HG02588 (cell line): ENCODE measurements around the gene S100A2.
"Not testable (repeated sequence)": the region's sequence is repeated elsewhere in the genome, so short reads cannot be mapped to it uniquely, and the experiment has no call there.

Experiments
- ATAC-seq: cut with Tn5 transposase; IDR thresholded peaks from one replicate; pipeline ENCODE4 v1.9.1; 2021; ENCODE audit warnings: mild to moderate bottlenecking, moderate library complexity; ENCODE audit not compliant: unreplicated experiment

S100A2 gene

GRCh38 chr1:153566414-153567371, 1.0 kb upstream of the S100A2 start:
- no peak for ATAC-seq

GRCh38 chr1:153563991-153564390, 1.7 kb downstream of the S100A2 start:
- ATAC-seq = no peak

GRCh38 chr1:153563483-153563901, 2.2 kb downstream of the S100A2 start:
- no peak for ATAC-seq

- not testable (repeated sequence) for ATAC-seq
Observed at GRCh38 chr1:153562021-153562420, 3.6 kb downstream of the S100A2 start.

- no peak for ATAC-seq
Observed at GRCh38 chr1:153561466-153561985, 4.1 kb downstream of the S100A2 start.

GRCh38 chr1:153560771-153561465, 4.7 kb downstream of the S100A2 start:
- ATAC-seq = no peak

- ATAC-seq = no peak
Observed at GRCh38 chr1:153560241-153560640, 5.4 kb downstream of the S100A2 start.

- no peak for ATAC-seq
Observed at GRCh38 chr1:153557877-153558276, 7.8 kb downstream of the S100A2 start.

- ATAC-seq = no peak
Observed at GRCh38 chr1:153556348-153556747, 9.3 kb downstream of the S100A2 start.

- no peak for ATAC-seq
Observed at GRCh38 chr1:153553830-153554541, 11.7 kb downstream of the S100A2 start.

- ATAC-seq = no peak
Observed at GRCh38 chr1:153553096-153553495, 12.5 kb downstream of the S100A2 start.

- ATAC-seq = no peak
Observed at GRCh38 chr1:153552335-153552734, 13.3 kb downstream of the S100A2 start.

- no peak for ATAC-seq
Observed at GRCh38 chr1:153550827-153551500, 14.7 kb downstream of the S100A2 start.

GRCh38 chr1:153550398-153550758, 15.3 kb downstream of the S100A2 start:
- ATAC-seq = no peak

GRCh38 chr1:153549741-153550397, 15.8 kb downstream of the S100A2 start:
- no peak for ATAC-seq

- no peak for ATAC-seq
Observed at GRCh38 chr1:153548722-153549688, 16.6 kb downstream of the S100A2 start, which contains the start of gene S100A3. S100A3 (minus strand) TSS chr1:153549258; CDS start chr1:153548485, 773 bp downstream.

- no peak for ATAC-seq
Observed at GRCh38 chr1:153547560-153548551, 17.8 kb downstream of the S100A2 start.
